NCI-H524 (cell line): ENCODE measurements around the gene ZBTB39.
"Not testable (repeated sequence)": the region's sequence is repeated elsewhere in the genome, so short reads cannot be mapped to it uniquely, and the experiment has no call there.

Experiments used
- DNase-seq, 2 experiments: peaks; one replicate each; lab custom pipeline; 2025; lab: John Stamatoyannopoulos, UW

ZBTB39 gene

DNA sequence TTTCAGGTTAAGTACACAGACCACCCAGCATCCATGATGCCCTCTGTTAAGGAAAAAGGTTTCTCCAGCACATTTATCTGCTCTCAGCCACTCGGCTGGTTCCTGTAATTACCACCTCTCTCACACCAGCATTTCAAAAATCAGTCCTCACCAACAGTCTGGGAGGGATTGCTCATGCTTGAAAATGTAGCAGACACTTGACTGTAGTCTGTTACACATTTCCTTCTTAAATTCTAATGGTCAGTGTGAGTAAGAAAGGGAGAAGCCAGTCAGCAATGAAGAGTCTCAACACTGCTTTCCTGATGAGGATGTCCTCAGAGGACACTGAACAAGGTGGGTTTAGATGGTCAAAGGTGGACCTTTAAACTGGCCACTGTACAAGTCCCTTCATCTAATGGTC is 6.0 kb downstream of the ZBTB39 start:
- DNase-seq = no peak

DNA sequence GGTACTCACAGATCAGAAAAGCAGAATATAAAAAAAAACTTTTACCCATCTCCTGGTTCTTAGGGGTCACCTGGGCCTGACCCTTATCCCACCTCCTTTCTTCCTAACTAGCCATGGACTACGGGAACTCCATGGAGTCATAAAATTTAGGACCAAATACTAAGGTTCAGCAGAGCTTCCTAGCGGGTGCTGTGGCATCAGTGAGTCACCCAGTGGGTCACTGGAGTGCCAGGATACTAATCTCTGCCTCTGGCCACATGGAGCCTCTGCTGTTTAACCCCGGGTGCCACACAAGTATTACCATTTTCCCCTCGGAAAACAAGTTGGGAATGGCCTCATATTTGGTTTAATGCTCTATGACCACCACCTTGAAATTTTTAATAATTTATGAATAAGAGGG is 6.9 kb downstream of the ZBTB39 start:
- DNase-seq = no peak

DNA sequence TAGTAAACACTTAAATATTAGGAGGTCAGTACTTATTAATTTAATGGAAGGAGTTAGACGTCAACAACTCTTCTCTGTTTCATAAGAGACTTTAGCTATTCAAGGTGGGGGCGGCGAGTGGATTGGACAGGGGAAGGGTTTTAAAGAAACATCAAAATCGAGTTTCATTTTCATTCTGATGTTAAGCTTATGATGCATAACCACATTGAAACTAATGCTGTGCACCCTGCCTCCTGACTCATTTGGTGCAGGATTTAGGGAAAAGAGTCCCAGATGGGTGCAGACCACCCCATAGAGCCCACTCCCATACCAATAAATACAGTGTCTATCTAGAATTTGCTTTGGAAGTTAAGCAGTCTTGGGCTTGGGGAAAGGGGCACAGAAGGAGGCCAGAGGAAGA is 7.4 kb downstream of the ZBTB39 start:
- DNase-seq = no peak

DNA sequence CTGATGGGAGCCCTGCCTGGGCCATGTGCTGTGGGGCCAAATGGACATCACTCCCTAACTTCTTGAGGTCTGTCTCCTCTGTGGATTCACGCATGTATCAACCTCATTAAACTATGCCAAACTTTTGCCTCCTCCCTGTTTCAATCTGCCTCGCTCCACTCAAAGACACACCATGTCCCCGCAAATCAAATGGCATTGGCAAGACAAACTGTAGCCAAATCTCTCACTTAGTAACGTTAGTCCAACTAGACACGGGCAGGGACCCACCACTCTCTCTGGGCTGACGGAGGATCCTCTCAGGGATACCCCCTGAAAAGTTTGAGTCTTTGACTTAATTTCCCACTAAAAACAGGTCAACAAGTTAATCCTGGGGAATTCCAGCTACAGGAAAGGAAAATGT is 8.0 kb downstream of the ZBTB39 start:
- no peak for DNase-seq

DNA sequence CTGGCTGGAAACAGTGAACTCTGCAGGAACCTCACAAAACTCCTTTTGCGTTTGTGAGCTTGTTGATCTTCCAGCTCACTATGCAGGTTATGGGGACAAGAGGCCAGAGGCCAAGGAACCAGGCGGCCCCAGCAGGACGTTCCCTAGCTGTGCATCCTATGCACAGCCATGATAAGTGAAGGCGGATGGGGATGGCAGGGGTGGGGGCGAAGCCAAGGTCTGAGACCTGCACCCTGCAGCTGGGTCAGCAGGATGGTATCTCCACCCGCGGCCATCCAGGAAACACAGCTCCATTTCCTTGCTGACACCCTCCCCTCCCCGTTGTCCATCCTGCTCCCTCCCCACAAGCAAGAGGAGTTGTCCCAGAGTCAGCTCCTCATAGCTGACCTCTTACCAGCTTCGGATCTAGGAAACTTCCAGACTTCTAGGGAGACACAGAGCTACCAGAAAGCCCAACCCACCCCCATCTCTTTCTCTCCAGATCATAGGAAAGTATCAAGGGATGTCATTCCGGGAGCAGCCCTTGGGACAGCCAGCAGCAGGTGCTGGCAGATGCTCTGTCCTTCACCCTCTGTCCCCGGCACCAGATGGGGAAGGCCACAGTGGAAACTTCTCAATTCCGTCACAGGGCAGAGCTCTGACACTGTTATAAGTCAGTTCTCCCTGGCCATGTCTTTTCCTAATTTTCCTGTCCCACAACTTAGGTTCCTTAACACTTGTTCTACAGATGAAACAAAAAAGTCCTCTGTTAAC is 9.4 kb downstream of the ZBTB39 start:
- peak in 1 of 2 experiments; percentile 58 for DNase-seq

DNA sequence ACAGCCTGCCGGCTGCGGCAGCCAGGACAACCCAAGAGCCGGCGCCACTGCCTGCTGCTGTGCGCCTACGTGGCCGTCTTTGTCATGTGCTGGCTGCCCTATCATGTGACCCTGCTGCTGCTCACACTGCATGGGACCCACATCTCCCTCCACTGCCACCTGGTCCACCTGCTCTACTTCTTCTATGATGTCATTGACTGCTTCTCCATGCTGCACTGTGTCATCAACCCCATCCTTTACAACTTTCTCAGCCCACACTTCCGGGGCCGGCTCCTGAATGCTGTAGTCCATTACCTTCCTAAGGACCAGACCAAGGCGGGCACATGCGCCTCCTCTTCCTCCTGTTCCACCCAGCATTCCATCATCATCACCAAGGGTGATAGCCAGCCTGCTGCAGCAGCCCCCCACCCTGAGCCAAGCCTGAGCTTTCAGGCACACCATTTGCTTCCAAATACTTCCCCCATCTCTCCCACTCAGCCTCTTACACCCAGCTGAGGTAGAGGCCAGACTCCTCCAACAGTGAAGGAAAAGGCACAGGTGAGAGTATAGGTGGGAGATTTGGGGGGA is 10.3 kb downstream of the ZBTB39 start:
- no peak for DNase-seq

DNA sequence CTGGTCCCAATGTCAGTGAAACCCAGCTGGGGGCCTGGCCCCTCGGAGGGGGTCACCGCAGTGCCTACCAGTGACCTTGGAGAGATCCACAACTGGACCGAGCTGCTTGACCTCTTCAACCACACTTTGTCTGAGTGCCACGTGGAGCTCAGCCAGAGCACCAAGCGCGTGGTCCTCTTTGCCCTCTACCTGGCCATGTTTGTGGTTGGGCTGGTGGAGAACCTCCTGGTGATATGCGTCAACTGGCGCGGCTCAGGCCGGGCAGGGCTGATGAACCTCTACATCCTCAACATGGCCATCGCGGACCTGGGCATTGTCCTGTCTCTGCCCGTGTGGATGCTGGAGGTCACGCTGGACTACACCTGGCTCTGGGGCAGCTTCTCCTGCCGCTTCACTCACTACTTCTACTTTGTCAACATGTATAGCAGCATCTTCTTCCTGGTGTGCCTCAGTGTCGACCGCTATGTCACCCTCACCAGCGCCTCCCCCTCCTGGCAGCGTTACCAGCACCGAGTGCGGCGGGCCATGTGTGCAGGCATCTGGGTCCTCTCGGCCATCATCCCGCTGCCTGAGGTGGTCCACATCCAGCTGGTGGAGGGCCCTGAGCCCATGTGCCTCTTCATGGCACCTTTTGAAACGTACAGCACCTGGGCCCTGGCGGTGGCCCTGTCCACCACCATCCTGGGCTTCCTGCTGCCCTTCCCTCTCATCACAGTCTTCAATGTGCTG is 11.0 kb downstream of the ZBTB39 start:
- DNase-seq = no peak

DNA sequence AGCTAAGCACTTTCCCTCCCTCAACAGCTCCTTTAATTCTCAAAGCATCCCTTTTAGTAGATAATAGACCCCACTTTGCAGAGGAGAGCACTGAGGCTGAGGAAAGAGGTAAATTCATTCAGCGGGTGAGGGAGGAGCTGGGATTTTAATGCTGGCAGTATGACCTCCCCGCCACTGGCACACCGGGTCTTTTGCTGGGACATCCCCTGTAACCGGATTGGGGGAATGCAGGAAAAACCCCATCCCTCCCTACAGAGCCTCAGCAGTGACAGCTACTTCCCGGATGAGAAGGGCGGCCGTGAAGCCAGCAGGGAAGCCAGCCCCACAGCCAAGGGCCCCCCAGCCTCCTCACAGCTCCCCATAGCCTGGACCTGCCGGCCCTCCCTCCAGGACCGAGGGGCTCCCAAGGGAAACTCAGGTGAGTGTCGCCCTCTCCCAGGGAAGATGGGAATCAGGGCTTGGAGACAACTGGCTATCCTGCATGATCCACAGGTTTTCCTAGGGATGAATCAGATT is 12.1 kb downstream of the ZBTB39 start:
- DNase-seq = no peak

DNA sequence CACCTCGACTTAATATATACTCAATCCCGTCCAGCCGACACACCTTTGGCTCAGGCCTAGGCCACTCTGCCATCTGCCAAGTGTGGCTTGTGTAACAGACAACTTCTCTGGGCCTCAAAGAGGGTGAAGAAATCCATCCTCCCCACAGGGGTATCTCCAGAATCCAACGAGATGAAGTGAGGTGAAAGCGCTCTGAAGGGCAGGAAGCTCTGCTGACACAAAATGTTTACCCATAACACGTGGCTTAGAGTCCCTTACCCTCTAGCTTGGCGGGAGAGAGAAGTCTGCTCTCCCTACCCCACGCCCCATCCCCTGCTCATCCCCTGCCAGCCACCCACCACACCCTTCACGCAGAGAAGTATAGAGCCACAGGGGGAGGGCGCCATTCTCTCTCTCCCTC is 13.0 kb downstream of the ZBTB39 start:
- DNase-seq = no peak

DNA sequence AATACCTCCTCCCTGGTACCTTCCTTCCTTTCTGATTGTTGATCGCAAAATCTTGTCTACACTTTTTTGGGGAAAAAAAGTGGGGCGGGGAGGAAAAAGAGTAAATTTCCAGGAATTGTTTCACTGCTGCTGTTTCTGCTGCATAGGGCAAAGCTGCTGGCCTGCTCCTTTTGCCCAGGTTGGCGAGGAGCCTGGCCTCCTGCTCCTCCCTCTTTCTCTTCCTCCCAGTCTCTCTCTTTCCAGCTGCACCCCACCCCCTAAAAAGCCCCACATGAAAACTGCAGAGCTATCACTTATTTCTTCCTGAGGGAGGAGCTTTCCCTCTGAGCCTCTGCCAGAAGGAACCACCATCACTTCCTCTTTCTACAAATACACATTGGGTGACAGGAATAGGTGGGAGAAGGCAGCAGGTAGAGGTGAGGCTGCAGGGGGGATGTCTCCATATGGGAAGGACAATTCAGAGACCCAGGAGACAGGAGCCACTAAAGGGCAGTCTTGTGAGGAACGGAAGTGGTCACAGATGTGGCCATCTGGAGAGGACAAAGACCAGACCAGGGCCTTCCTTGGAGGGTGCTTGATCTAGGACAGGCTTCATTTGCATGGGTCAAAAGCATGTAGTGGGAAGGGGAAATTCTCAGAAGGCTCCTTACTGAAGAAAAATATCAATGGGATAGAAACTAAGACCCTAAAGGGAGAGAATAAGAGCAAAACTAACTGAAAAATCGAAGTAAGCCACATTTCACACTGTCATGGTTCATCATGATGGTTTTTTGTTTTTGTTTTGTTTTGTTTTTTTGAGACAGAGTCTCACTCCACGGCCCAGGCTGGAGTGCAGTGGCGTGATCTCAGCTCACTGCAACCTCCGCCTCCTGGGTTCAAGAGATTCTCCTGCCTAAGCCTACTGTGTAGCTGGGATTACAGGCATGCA is 14.8 kb downstream of the ZBTB39 start:
- DNase-seq = no peak

DNA sequence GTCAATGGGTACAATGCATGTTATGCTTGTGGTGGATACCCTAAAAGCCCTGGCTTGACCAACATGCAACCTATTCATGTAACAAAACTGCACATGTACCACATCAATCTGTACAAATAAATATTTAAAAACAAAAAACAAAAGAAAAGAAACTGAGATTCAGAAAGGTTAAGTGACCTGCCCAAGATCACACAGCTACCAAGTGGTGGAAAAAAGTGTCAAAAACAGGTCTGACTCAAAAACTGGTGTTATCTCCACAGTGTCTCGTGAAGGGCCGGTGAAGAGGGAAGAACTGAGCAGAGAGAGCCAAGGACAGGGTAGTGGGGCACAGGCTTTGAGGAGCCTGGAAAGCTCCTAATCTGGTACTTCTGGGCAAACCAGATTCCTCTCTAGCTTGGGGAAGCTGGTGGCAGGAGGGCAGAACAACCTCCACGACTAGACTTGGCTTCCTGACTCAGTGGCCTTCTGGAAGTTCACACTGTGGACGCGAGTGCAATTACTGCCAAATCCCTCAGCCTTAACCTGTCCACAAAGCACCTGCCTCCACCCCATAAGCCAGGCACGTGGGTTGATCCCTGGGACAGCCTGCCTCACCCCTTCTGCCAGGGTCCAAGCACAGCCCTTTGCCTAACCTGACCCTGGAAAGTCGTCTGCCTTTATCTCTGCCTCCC is 15.6 kb downstream of the ZBTB39 start:
- no peak for DNase-seq

DNA sequence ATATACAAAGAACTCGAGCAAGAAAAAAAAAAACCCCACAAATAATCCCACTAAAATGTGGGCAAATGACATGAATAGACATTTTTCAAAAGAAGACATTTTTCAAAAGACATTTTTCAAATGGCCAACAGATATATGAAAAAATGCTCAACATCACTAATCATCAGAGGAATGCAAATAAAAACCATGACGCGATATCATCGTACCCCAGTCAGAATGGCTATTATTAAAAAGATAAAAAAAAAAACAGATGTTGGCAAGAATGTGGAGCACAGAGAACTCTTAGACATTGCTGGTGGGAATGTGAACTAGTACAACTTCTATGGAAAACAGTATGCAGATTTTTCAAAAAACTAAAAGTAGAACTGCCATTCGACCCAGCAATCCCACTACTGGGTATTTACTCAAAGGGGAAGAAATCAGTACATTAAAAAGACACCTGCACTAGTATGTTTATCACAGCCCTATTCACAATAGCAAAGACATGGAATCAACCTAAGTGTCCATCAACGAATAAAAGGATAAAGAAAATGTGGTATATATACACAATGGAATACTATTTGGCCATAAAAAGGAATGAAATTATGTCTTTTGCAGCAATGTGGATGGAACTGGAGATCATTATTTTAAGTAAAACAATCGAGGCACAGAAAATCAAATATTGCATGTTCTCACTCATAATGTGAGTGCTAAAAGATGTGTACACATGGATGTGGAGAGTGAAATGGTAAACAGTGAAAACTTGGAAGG is 16.3 kb downstream of the ZBTB39 start:
- DNase-seq = no peak

DNA sequence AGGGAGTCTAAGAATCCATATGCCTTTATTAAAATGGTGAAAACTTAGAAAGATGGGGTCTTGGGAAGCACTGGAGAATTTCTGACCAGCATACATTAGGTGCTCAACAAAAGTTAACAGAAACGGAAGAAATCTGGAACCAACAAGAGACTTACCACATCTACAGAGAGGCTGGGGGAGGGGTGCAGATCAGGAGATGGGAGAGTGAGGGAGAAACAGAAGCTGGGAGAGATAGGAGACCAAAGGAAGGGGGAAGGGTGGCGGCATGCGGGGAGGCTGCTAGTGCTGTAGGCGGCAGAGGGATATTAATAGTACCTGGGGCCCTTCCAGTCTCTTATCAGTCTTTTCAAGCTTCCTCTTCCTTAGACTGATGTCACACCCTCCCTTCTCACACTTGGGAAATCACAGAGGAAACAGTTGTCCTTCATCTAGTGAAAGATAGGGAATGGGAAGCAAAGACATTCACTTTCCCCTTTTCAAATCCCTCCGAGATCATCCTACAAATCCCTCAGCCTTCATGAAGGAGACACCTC is 18.1 kb downstream of the ZBTB39 start:
- DNase-seq = no peak

DNA sequence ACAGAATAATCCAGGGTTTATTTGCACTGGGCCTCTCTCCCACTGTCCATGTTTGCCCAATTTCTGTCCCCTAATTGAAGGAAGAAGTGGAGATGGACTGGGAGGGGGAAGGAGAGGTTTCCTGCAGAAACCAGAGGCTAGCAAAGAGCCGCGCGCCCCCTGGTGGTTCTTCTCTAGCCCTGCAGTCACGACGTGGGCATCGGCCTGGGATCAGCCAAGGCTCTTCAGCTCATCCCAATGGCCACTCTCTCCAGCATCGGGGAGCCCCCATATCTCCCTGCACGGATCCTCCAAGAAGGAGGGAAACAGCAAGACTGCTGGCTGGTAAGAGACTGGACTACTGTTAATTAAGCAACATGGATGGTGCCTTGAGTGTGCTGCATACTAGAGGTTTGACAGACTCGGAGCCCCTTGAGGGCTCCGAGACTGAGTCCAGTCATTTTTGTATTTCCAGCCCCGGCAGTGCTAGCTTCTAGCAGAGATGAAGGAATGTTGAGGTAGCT is 18.7 kb downstream of the ZBTB39 start:
- DNase-seq = peak in 1 of 2 experiments; percentile 61

DNA sequence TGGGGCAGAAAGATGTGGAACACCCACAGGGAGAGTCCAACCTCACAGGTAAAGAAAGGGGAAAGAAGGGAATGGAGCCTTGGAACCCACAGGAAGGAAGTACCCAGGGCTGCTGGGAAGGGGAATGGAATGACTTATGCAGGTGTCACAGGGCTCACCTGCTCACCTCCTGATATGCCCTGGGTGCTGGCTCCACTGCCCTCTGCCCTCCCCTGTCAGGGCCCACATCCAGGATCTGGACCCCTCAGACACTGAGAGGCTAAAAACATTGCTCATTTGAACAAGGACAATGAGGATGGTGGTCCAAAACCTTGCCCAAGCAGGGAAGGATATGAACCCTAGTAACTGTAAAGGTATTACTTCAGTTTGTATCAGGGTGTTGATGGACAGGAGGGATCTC is 19.3 kb downstream of the ZBTB39 start:
- no peak for DNase-seq

DNA sequence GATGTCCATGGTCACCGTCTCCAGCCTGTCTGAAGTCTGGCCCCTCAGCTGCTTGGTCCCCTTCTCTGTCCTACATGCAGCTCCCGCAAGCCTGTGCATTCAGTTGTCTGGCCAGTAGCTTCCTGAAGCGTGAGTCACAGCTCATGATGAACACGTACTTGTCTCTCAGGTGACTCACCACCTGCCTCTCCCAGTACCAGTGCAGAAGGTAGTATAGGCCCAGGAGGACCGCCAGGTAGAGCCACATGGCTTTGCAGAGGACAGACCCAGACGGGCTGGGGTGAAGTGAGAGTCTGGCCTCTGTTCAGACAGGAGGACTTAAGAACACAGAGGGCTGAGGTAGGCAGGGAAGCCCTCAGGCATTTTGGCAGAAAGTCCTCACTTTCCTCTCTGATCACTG is 20.6 kb downstream of the ZBTB39 start:
- DNase-seq = not testable (repeated sequence)

DNA sequence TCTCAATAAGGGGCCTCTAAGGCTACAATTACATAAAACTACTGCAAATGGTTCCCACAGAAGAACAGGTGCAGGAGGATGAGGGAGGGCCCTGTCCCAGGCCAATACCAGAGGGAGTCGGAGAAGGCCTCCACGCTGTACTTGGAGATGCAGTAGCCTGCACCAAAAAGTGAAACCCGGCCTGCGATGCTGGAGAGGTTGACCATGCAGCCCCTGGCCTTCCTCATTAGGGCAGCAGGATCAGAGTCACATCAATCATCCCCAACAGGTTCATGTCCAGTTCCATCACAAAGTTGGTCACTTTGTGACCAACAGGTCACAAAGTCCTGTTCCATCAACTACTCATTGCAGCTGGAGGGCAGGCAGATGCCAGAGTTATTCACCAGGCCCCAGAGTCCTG is 23.0 kb downstream of the ZBTB39 start:
- no peak for DNase-seq

DNA sequence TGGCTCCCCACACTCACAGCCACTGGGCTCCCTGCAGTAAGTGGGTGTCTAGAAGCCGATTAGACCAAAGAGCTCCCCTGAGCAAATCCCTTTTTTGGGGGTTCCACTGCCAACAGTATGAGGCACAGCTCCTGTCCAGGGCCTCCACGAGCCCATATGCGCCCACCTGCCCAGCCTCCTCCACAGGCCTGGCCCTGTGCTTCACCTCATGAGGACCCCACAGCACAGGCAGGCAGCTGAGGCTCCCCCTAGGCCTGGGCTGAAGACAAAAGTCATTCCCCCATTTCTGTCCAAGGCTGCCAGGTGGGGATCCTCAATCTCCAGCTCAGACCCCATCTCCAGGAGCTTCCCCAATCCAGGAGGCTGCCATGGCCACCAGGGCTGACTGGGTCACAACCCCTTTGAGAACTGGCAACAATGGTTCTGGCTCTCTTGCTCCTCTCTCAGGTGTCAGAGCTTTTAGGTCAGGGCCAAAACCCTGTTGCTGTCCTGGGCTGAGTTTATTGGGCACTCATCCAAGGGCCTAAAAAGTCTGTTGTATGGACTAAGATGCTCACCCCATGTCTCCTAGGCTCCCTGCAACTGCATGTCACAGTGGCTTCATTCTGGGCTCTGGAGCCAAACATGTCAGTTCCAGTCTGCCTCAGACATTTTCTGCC is 23.6 kb downstream of the ZBTB39 start:
- not testable (repeated sequence) for DNase-seq

DNA sequence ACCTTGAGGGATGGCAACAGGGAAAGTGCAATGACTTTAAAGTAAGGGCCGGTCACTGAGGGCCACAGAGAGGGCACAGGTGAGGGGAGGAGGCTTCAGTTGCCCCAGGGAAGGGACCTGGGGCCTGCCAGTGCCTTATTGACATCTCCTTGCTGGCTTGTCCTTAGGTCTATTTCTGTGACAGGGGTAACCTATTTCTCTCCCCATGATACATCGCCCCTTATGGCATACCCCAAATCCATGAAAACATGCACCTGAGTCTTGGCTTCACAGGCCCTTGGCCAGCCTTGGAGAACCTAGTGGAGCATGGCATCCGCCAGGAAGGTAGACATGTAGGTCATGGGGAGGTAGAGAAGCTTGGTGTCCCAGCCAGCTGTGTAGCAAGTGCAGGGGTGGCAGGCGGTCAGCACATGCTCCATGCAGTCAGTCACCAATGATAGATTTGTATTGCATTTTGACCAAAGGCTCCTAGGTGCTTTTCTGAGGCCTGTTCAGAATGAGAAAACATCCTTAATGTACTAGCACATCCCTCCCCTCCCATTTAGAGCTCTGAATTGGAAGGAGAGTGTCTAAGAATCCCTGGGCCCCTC is 25.3 kb downstream of the ZBTB39 start:
- no peak for DNase-seq
